Adrenal gland (tissue), 12 donors: ENCODE results near the gene KLHL29. TPM values are rescaled to one million over a fixed set of nuclear protein-coding genes. Genes with fewer than 3 reads are reported as not detected.

Experiments
- DNase-seq, 7 donors: peaks; one replicate each; pipeline ENCODE4 v3.0.0-alpha.2; 2019 to 2020
- H3K27ac ChIP-seq, 5 donors: fragments of 200-600 bp; sonication (generic) in 4 of 5; 1 replicate in 3 of 5; 2 replicates in 2 of 5; pipeline versions ENCODE4 v1.5.1 to v1.8.0; 2016 to 2020; ENCODE audit warnings: mild to moderate bottlenecking in 1 of 5
- H3K27me3 ChIP-seq: fragments of 200-600 bp; 2 replicates; pipeline ENCODE4 v1.8.0; 2021
- H3K36me3 ChIP-seq, 2 donors: fragments of 200-600 bp; replicated peaks in 1 of 2; 1 replicate in 1 of 2; 2 replicates in 1 of 2; pipeline versions ENCODE4 v1.5.1 to v1.8.0; 2018 to 2022
- H3K4me1 ChIP-seq, 2 donors: fragments of 200-600 bp; replicated peaks in 1 of 2; 1 replicate in 1 of 2; 2 replicates in 1 of 2; pipeline versions ENCODE4 v1.5.1 to v1.8.0; 2018 to 2021
- H3K4me3 ChIP-seq, 4 donors: fragments of 200-600 bp; sonication (generic) in 3 of 4; one replicate each; pipeline ENCODE4 v1.5.1; 2016 to 2018
- H3K9me3 ChIP-seq, 3 donors: fragments of 200-600 bp; sonication (generic) in 1 of 3; replicated peaks in 1 of 3; 1 replicate in 2 of 3; 2 replicates in 1 of 3; pipeline versions ENCODE4 v1.5.1 to v1.8.0; 2016 to 2021
- CTCF ChIP-seq, 6 experiments: fragments of 450-650 bp in 4 of 6; fragments of 200-600 bp in 2 of 6; sonication (generic) in 1 of 6; IDR thresholded peaks; 1 replicate in 5 of 6; 2 replicates in 1 of 6; pipeline versions ENCODE4 v1.5.1 to v1.8.0; 2016 to 2021; ENCODE audit warnings: antibody characterized with exemption in 6 of 6, mild to moderate bottlenecking in 2 of 6, moderate library complexity in 1 of 6
- POLR2A ChIP-seq, 2 donors: fragments of 450-650 bp; IDR thresholded peaks; one replicate each; pipeline ENCODE4 v1.6.1; 2017; ENCODE audit warnings: antibody characterized with exemption in 2 of 2, mild to moderate bottlenecking in 2 of 2, moderate library complexity in 1 of 2
- WGBS, 4 donors: extraction: QIAGEN DNeasy Blood & Tissue Kit in 2 of 4; methylation state at CpG; one replicate each; pipeline versions ENCODE4 v1.1.5 to v1.1.7; 2013 to 2017; 5-methylcytosine and 5-hydroxymethylcytosine counted together
- intact Hi-C, 2 donors: fragments of 100-400 bp; cut with DNase I; formaldehyde crosslinking; loops; one replicate each; pipeline versions ENCODE4 v1.14.1 to v1.15.0; 2022 to 2023
- polyA plus RNA-seq, 3 donors: library from polyadenylated mRNA; stranded (reverse); fragments of 200-250 nt in 2 of 3; fragments of 350-450 nt in 1 of 3; fragmentation: Illumina TruSeq in 1 of 3; extraction: RNeasy Lipid Tissue Mini Kit (QIAGEN cat#74804) in 1 of 3; gene quantifications; one replicate each; pipeline ENCODE4 v1.2.3, GENCODE V29; 2013 to 2014
- total RNA-seq, 9 donors: library from RNA; depleted of rRNA in 4 of 9; stranded (reverse); fragments of >200 nt in 4 of 9; fragments of 120-200 nt in 1 of 9; fragmentation: NEBNext Ultra II Directional in 1 of 9; extraction: Animal tissue kit (Norgen Biotek cat#: 25700) in 1 of 9; gene quantifications; one replicate each; pipeline versions ENCODE4 v1.1.0 to v1.2.4, GENCODE V29; 2013 to 2023
- donor health status: healthy with polysubstance abuse.
- donor health status: Bipolar disorder and iron deficiency.
- donor health status: DM: yes; HTN: yes; CAD: no.
- donor health status: DM: no; HTN: no; CAD: no.
- donor health status: DM: no; HTN: no; CAD: no.
- donor health status: DM: yes; HTN: yes; CAD: no.

KLHL29 gene
- total and polyA plus RNA-seq, 12 donors: 1.9 to 24.5 (median 15.7) TPM

GRCh38 chr2:23668756-23669304 lies 283.9 kb downstream of the KLHL29 start:
- Histone ChIP-seq H3K4me1 (peaks cover 0 to 12% of the 10 kb centered on the region in 2 donors), H3K9me3 (no peaks in the 10 kb centered on the region), H3K36me3 (no peaks in the 10 kb centered on the region), H3K4me3 (no peak overlapping the region), H3K27ac (peak overlapping the region in 2 of 5 donors; percentile 50 to 71), H3K27me3 (no peaks in the 10 kb centered on the region)
- intact Hi-C loops: no loop called here
- no peak for DNase-seq
- TF ChIP-seq POLR2A (IDR thresholded peaks at IDR 0.05): no peak
- no peak for TF ChIP-seq CTCF (IDR thresholded peaks at IDR 0.05)
- 80 to 97% (median 82%) methylated on average over 8 to 12 of the region's 12 CpGs for WGBS, 4 donors

- Histone ChIP-seq H3K27me3 (no peaks in the 10 kb centered on the region), H3K36me3 (no peaks in the 10 kb centered on the region), H3K27ac (peak overlapping the region in 2 of 5 donors; percentile 54 to 71), H3K9me3 (no peaks in the 10 kb centered on the region), H3K4me1 (peaks cover 0 to 9% of the 10 kb centered on the region in 2 donors), H3K4me3 (no peak overlapping the region)
- no peak for TF ChIP-seq CTCF (IDR thresholded peaks at IDR 0.05)
- no peak for TF ChIP-seq POLR2A (IDR thresholded peaks at IDR 0.05)
- intact Hi-C loops: no loop called here
- 72 to 87% (median 82%) methylated on average over 16 to 22 of the region's 22 CpGs for WGBS, 4 donors
- DNase-seq: peak; percentile 25 to 87 (median 48)
Observed at GRCh38 chr2:23669413-23670244, 284.6 kb downstream of the KLHL29 start.

- Histone ChIP-seq H3K36me3 (no peaks in the 10 kb centered on the region), H3K4me3 (no peak overlapping the region), H3K27me3 (no peaks in the 10 kb centered on the region), H3K4me1 (peaks cover 0 to 9% of the 10 kb centered on the region in 2 donors), H3K9me3 (no peaks in the 10 kb centered on the region), H3K27ac (peak overlapping the region in 2 of 5 donors; percentile 54 to 62)
- WGBS, 4 donors: 87 to 96% (median 92%) methylated on average over 5 to 11 of the region's 11 CpGs
- intact Hi-C loops: no loop called here
- no peak for TF ChIP-seq CTCF (IDR thresholded peaks at IDR 0.05)
- TF ChIP-seq POLR2A (IDR thresholded peaks at IDR 0.05): no peak
- no peak for DNase-seq
Observed at GRCh38 chr2:23670245-23670592, 285.2 kb downstream of the KLHL29 start.

- 90 to 91% (median 91%) methylated on average over 6 of the region's 6 CpGs for WGBS, 4 donors
- peaks cover 0 to 9% of the 10 kb centered on the region in 2 donors for H3K4me1 ChIP-seq
- no peaks in the 10 kb centered on the region for H3K36me3 ChIP-seq
- H3K9me3 ChIP-seq: no peaks in the 10 kb centered on the region
- intact Hi-C loops: no loop called here
- no peak for DNase-seq
- no peak overlapping the region for H3K4me3 ChIP-seq
- H3K27me3 ChIP-seq: no peaks in the 10 kb centered on the region
- no peak for TF ChIP-seq POLR2A (IDR thresholded peaks at IDR 0.05)
- no peak for TF ChIP-seq CTCF (IDR thresholded peaks at IDR 0.05)
- H3K27ac ChIP-seq: no peak overlapping the region
Observed at GRCh38 chr2:23673082-23673481, 288.1 kb downstream of the KLHL29 start.
